ENCODE data around the gene HYOU1. TPM values are rescaled to one million over a fixed set of nuclear protein-coding genes. Genes with fewer than 3 reads are reported as not detected.

The HYOU1 gene
- total RNA-seq, 1 experiment from 2014 or later: 117 TPM

DNA sequence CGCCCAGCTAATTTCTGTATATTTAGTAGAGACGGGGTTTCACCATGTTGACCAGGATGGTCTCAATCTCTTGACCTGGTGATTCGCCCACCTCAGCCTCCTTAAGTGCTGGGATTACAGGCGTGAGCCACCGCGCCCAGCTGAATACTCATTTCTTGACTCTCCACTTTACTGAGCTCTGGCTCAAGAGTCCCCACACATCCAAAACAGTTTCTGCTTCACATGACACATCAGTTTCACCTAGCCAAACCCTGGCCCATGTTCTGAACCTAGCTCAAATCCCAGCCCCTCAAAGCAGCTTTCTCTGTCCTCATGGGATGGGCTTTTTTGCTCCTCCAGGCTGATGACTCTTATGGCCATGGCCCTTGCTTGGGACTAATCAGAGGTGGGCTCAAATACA, 9.8 kb downstream of the HYOU1 start:
- Histone ChIP-seq H3K4me2 (no peak overlapping the region), H3K27ac (no peak overlapping the region), H2AFZ (no peak overlapping the region), H3F3A (ENCODE audit: insufficient read depth, low read depth) (peaks cover 23% of the 10 kb centered on the region; the same call in 1 of the 2 replicates), H3K9me2 (ENCODE audit: insufficient read depth) (no peaks in the 10 kb centered on the region), H3K4me3 (no peak overlapping the region), H3K4me1 (replicated peaks; ENCODE audit: insufficient read depth) (no peaks in the 10 kb centered on the region), H3K79me2 (ENCODE audit: low read depth) (no peaks in the 10 kb centered on the region), H3K36me3 (ENCODE audit: low read depth) (peaks cover 33% of the 10 kb centered on the region), H3K27me3 (ENCODE audit: insufficient read depth, low read depth) (no peaks in the 10 kb centered on the region), H4K20me1 (ENCODE audit: insufficient read depth) (no peaks in the 10 kb centered on the region), H3K9me3 (ENCODE audit: insufficient read depth, low read depth) (no peaks in the 10 kb centered on the region)
- intact Hi-C loops (cut with micrococcal nuclease; ENCODE audit: unreplicated experiment): no loop called here
- ChIA-PET CTCF (no interaction called here), POLR2A (ENCODE audit: unreplicated experiment) (no interaction called here)
- no peak for TF ChIP-seq EZH2 (IDR thresholded peaks at IDR 0.05; ENCODE audit: low read depth)
- TF ChIP-seq, protein P1, sequence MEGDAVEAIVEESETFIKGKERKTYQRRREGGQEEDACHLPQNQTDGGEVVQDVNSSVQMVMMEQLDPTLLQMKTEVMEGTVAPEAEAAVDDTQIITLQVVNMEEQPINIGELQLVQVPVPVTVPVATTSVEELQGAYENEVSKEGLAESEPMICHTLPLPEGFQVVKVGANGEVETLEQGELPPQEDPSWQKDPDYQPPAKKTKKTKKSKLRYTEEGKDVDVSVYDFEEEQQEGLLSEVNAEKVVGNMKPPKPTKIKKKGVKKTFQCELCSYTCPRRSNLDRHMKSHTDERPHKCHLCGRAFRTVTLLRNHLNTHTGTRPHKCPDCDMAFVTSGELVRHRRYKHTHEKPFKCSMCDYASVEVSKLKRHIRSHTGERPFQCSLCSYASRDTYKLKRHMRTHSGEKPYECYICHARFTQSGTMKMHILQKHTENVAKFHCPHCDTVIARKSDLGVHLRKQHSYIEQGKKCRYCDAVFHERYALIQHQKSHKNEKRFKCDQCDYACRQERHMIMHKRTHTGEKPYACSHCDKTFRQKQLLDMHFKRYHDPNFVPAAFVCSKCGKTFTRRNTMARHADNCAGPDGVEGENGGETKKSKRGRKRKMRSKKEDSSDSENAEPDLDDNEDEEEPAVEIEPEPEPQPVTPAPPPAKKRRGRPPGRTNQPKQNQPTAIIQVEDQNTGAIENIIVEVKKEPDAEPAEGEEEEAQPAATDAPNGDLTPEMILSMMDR (conservative IDR thresholded peaks at IDR 0.05): no peak
- BruUV-seq (replicated peaks): no TSS peak
- peak in 1 of 2 experiments; percentile 12 for DNase-seq

- H3K79me2 ChIP-seq (ENCODE audit: low read depth): no peaks in the 10 kb centered on the region
- no peaks in the 10 kb centered on the region for H3K9me2 ChIP-seq (ENCODE audit: insufficient read depth)
- no peak overlapping the region for H3K4me2 ChIP-seq
- H3K4me3 ChIP-seq: no peak overlapping the region
- no peak overlapping the region for H3K27ac ChIP-seq
- CTCF ChIA-PET: no interaction called here
- peaks cover 26% of the 10 kb centered on the region; the same call in 1 of the 2 replicates for H3K36me3 ChIP-seq (ENCODE audit: low read depth)
- no TSS peak for BruUV-seq (replicated peaks)
- H3K9me3 ChIP-seq (ENCODE audit: insufficient read depth, low read depth): no peaks in the 10 kb centered on the region
- no peaks in the 10 kb centered on the region for H3K4me1 ChIP-seq (replicated peaks; ENCODE audit: insufficient read depth)
- H2AFZ ChIP-seq: no peak overlapping the region
- peaks cover 26% of the 10 kb centered on the region; the same call in 1 of the 2 replicates for H3F3A ChIP-seq (ENCODE audit: insufficient read depth, low read depth)
- no peaks in the 10 kb centered on the region for H3K27me3 ChIP-seq (ENCODE audit: insufficient read depth, low read depth)
- POLR2A ChIA-PET (ENCODE audit: unreplicated experiment): no interaction called here
- no peak for DNase-seq
- TF ChIP-seq EZH2 (IDR thresholded peaks at IDR 0.05; ENCODE audit: low read depth): no peak
- TF ChIP-seq, protein P1 (conservative IDR thresholded peaks at IDR 0.05): no peak
- intact Hi-C loops (cut with micrococcal nuclease; ENCODE audit: unreplicated experiment): no loop called here
- H4K20me1 ChIP-seq (ENCODE audit: insufficient read depth): no peaks in the 10 kb centered on the region
Measured at GRCh38 chr11:119046489-119046888, 10.5 kb downstream of the HYOU1 start.

- Histone ChIP-seq H3K36me3 (ENCODE audit: low read depth) (peaks cover 20% of the 10 kb centered on the region; the same call in 1 of the 2 replicates), H3K4me3 (no peak overlapping the region), H3K9me2 (ENCODE audit: insufficient read depth) (no peaks in the 10 kb centered on the region), H3K79me2 (ENCODE audit: low read depth) (no peaks in the 10 kb centered on the region), H4K20me1 (ENCODE audit: insufficient read depth) (no peaks in the 10 kb centered on the region), H3F3A (ENCODE audit: insufficient read depth, low read depth) (peaks cover 26% of the 10 kb centered on the region; the same call in 1 of the 2 replicates), H3K9me3 (ENCODE audit: insufficient read depth, low read depth) (no peaks in the 10 kb centered on the region), H3K27ac (no peak overlapping the region), H3K4me2 (no peak overlapping the region), H2AFZ (no peak overlapping the region), H3K4me1 (replicated peaks; ENCODE audit: insufficient read depth) (no peaks in the 10 kb centered on the region), H3K27me3 (ENCODE audit: insufficient read depth, low read depth) (no peaks in the 10 kb centered on the region)
- POLR2A ChIA-PET (ENCODE audit: unreplicated experiment): interaction anchor here (0.6 to 0.7 kb wide), 2 partner anchors 62 to 366 kb away, joined by 6 to 11 read pairs; no protein-coding TSS in a partner anchor
- TF ChIP-seq, protein P1 (conservative IDR thresholded peaks at IDR 0.05): peak; percentile 47
- TF ChIP-seq EZH2 (IDR thresholded peaks at IDR 0.05; ENCODE audit: low read depth): no peak
- intact Hi-C loops (cut with micrococcal nuclease; ENCODE audit: unreplicated experiment): no loop called here
- BruUV-seq (replicated peaks): no TSS peak
- CTCF ChIA-PET: interaction anchor here (0.6 kb wide), 2 partner anchors 11 to 271 kb away, joined by 7 to 8 read pairs; no protein-coding TSS in a partner anchor
- peak in 1 of 2 experiments; percentile 21 for DNase-seq
Measured at GRCh38 chr11:119044708-119045107, 12.3 kb downstream of the HYOU1 start.
